ENCODE measurements around the gene POLG2. TPM values are rescaled to one million over a fixed set of nuclear protein-coding genes. Genes with fewer than 3 reads are reported as not detected.

The POLG2 gene
- total and polyA plus RNA-seq, 2 donors (not counting 3 experiments of a cell fraction or from before 2014, with no cell fraction given) = 6.5 to 18.6 TPM

- no peaks in the 10 kb centered on the region for H3K4me1 ChIP-seq (ENCODE audit: control insufficient read depth, extremely low read depth, insufficient read depth, low read length)
- H3K36me3 ChIP-seq (ENCODE audit: control insufficient read depth in 2 of 2, extremely low read depth in 1 of 2, insufficient read depth in 2 of 2, low read length in 2 of 2) = peaks cover 28 to 38% of the 10 kb centered on the region in 2 experiments
- H2AFZ ChIP-seq (ENCODE audit: low read depth, low read length) = no peak overlapping the region
- no peaks in the 10 kb centered on the region for H3K9me1 ChIP-seq (replicated peaks; ENCODE audit: control insufficient read depth, extremely low read depth, insufficient read depth, low read length)
- H3K4me3 ChIP-seq (replicated peaks in 1 of 3; ENCODE audit: insufficient read depth in 1 of 3, low read depth in 1 of 3, low read length in 3 of 3) = no peak overlapping the region
- no peaks in the 10 kb centered on the region for H3K9me3 ChIP-seq (replicated peaks; ENCODE audit: control insufficient read depth, insufficient read depth, low read length)
- DNase-seq (ENCODE audit: low read depth, low spot score) = no peak
- no peak overlapping the region for H3K27ac ChIP-seq (ENCODE audit: insufficient read depth, low read depth, low read length)
- BruUV-seq (replicated peaks) = no TSS peak
- H3K9ac ChIP-seq (replicated peaks; ENCODE audit: extremely low read depth, insufficient read depth, low read length) = no peak overlapping the region
- dilution Hi-C loops (cut with MboI; ENCODE audit: extremely low pct_ligation_motif_present, low sequenced_read_pairs) (no loop called here), intact Hi-C loops (cut with micrococcal nuclease) (no loop called here)
- ChIA-PET CTCF (interaction anchor here (0.7 to 0.8 kb wide), 2 partner anchors 9 to 10 kb away, joined by 3 read pairs; no protein-coding TSS in a partner anchor), POLR2A (no interaction called here)
- TF ChIP-seq CTCF (IDR thresholded peaks at IDR 0.05; ENCODE audit: extremely low read depth in 1 of 2, insufficient read depth in 1 of 2, low read depth in 1 of 2, low read length in 2 of 2) (no peak), MYC (IDR thresholded peaks at IDR 0.05; ENCODE audit: low read depth, low read length) (no peak), MAX (IDR thresholded peaks at IDR 0.05; ENCODE audit: insufficient read depth, insufficient read length) (no peak), POLR2A (IDR thresholded peaks at IDR 0.05; ENCODE audit: low read depth, low read length) (no peak), FOS (IDR thresholded peaks at IDR 0.05; ENCODE audit: borderline replicate concordance, insufficient read depth, low read length) (no peak), JUN (IDR thresholded peaks at IDR 0.05; ENCODE audit: borderline replicate concordance, insufficient read depth, insufficient read length, low read depth) (no peak), EZH2 (IDR thresholded peaks at IDR 0.05; ENCODE audit: borderline replicate concordance, low read depth, low read length, severe bottlenecking) (no peak), GATA2 (IDR thresholded peaks at IDR 0.05; ENCODE audit: insufficient read depth, insufficient read length, low read depth, low read length) (no peak), POLR2AphosphoS5 (IDR thresholded peaks at IDR 0.05; ENCODE audit: insufficient read depth, low read depth, low read length) (no peak)
- no peaks in the 10 kb centered on the region for H3K27me3 ChIP-seq (ENCODE audit: control insufficient read depth in 2 of 2, insufficient read depth in 2 of 2, low read length in 2 of 2)
- H3K79me2 ChIP-seq (ENCODE audit: control insufficient read depth, insufficient read depth, low read length) = peaks cover 12% of the 10 kb centered on the region
- H3K4me2 ChIP-seq (ENCODE audit: insufficient read depth, low read length) = no peak overlapping the region
- no peaks in the 10 kb centered on the region for H4K20me1 ChIP-seq (replicated peaks; ENCODE audit: control insufficient read depth, extremely low read depth, insufficient read depth, low read length)
- FAIRE-seq = no peak
Observed at GRCh38 chr17:64544742-64545141, 47.9 kb upstream of the POLG2 start.

Data from endothelial cell of umbilical vein (primary cell).